ENCODE results near the gene KCNAB1.

- no peak for TF ChIP-seq ZNF274 (IDR thresholded peaks at IDR 0.05; ENCODE audit: low read depth, low read length)
- no peak for TF ChIP-seq YY1 (IDR thresholded peaks at IDR 0.05; ENCODE audit: insufficient read depth, insufficient read length)
- TF ChIP-seq SUZ12 (IDR thresholded peaks at IDR 0.05; ENCODE audit: extremely low read depth, insufficient read depth, insufficient read length) = no peak
Observed at GRCh38 chr3:156151824-156152428, 31.5 kb downstream of the KCNAB1 start.

Data from NT2/D1 (cell line).